Endothelial cell of umbilical vein (primary cell): Measurements from ENCODE around the gene ALDH5A1. TPM values are rescaled to one million over a fixed set of nuclear protein-coding genes. Genes with fewer than 3 reads are reported as not detected.

ENCODE experiments used
- BruUV-seq: library from RNA; stranded (reverse); fragments of 400-500 nt; replicated peaks from 2 replicates; lab custom pipeline; 2021; lab: Mats Ljungman, UMichigan
- CTCF ChIA-PET: fragments of 300-600, 350-600 bp; sonication (Branson Sonifier 250); formaldehyde crosslinking; loops from one replicate; lab custom pipeline; 2021; ENCODE audit warnings: antibody characterized with exemption, inconsistent platforms; lab: Charles Lee
- POLR2A ChIA-PET: fragments of 300-600, 350-600 bp; sonication (Branson Sonifier 250); formaldehyde crosslinking; loops from one replicate; lab custom pipeline; 2021; ENCODE audit warnings: antibody characterized with exemption, inconsistent platforms; lab: Charles Lee
- DNase-seq: peaks from one replicate; pipeline ENCODE4 v3.0.0-alpha.2; 2011; ENCODE audit warnings: low read depth, low spot score
- FAIRE-seq: peaks from 2 replicates; lab custom pipeline; 2011; peaks lifted over from hg19 to GRCh38; lab: Jason Lieb, UNC
- H2AFZ ChIP-seq: 2 replicates; pipeline ENCODE4 v1.6.0; 2012; ENCODE audit warnings: low read depth, low read length, control low read depth, inconsistent platforms
- H3K27ac ChIP-seq: 2 replicates; pipeline ENCODE4 v1.5.1; 2011; ENCODE audit warnings: low read depth, mild to moderate bottlenecking, control low read depth, low read length, moderate library complexity; ENCODE audit not compliant: insufficient read depth
- H3K27me3 ChIP-seq, 2 experiments: 2 replicates each; pipeline versions ENCODE4 v1.6.0 to v1.6.1; 2011; ENCODE audit warnings: low read length in 2 of 2, mixed read lengths in 1 of 2; ENCODE audit not compliant: control insufficient read depth in 2 of 2, insufficient read depth in 2 of 2
- H3K36me3 ChIP-seq, 2 experiments: 2 replicates in 1 of 2; 3 replicates in 1 of 2; pipeline ENCODE4 v1.5.1; 2011; ENCODE audit warnings: low read length in 2 of 2, mild to moderate bottlenecking in 1 of 2, moderate library complexity in 1 of 2; ENCODE audit not compliant: control insufficient read depth in 2 of 2, insufficient read depth in 2 of 2; ENCODE audit errors: extremely low read depth in 1 of 2
- H3K4me1 ChIP-seq: 3 replicates; pipeline ENCODE4 v1.5.1; 2011; ENCODE audit warnings: mild to moderate bottlenecking, low read length; ENCODE audit not compliant: control insufficient read depth, insufficient read depth; ENCODE audit errors: extremely low read depth
- H3K4me2 ChIP-seq: 2 replicates; pipeline ENCODE4 v1.6.1; 2011; ENCODE audit warnings: low read length, control low read depth, mixed read lengths; ENCODE audit not compliant: insufficient read depth
- H3K4me3 ChIP-seq, 3 experiments: fragments of 200-600 bp in 1 of 3; sonication (generic), shearing (Covaris generic) in 1 of 3; replicated peaks in 1 of 3; 2 replicates each; pipeline ENCODE4 v1.5.1; 2011 to 2016; ENCODE audit warnings: control low read depth in 3 of 3, low read length in 3 of 3, mild to moderate bottlenecking in 2 of 3, inconsistent platforms in 1 of 3, low read depth in 1 of 3, moderate library complexity in 1 of 3; ENCODE audit not compliant: insufficient read depth in 1 of 3
- H3K79me2 ChIP-seq: 2 replicates; pipeline ENCODE4 v1.6.0; 2012; ENCODE audit warnings: low read length, inconsistent platforms; ENCODE audit not compliant: control insufficient read depth, insufficient read depth
- H3K9ac ChIP-seq: replicated peaks from 2 replicates; pipeline ENCODE3; 2011; ENCODE audit warnings: low read length, control low read depth; ENCODE audit not compliant: insufficient read depth; ENCODE audit errors: extremely low read depth
- H3K9me1 ChIP-seq: replicated peaks from 3 replicates; pipeline ENCODE4 v1.6.0; 2011; ENCODE audit warnings: mild to moderate bottlenecking, low read length; ENCODE audit not compliant: control insufficient read depth, insufficient read depth; ENCODE audit errors: extremely low read depth
- H3K9me3 ChIP-seq: replicated peaks from 2 replicates; pipeline ENCODE4 v1.5.1; 2012; ENCODE audit warnings: low read length, inconsistent platforms; ENCODE audit not compliant: control insufficient read depth, insufficient read depth
- H4K20me1 ChIP-seq: replicated peaks from 2 replicates; pipeline ENCODE3; 2011; ENCODE audit warnings: mild to moderate bottlenecking, low read length; ENCODE audit not compliant: control insufficient read depth, insufficient read depth; ENCODE audit errors: extremely low read depth
- CTCF ChIP-seq, 2 donors: IDR thresholded peaks; 1 replicate in 1 of 2; 2 replicates in 1 of 2; pipeline ENCODE4 v1.5.1; 2011; ENCODE audit warnings: low read length in 2 of 2, mild to moderate bottlenecking in 2 of 2, moderate library complexity in 2 of 2, control low read depth in 1 of 2, inconsistent platforms in 1 of 2, low read depth in 1 of 2; ENCODE audit not compliant: insufficient read depth in 1 of 2; ENCODE audit errors: extremely low read depth in 1 of 2
- EZH2 ChIP-seq: IDR thresholded peaks from 2 replicates; pipeline ENCODE4 v1.6.1; 2012; ENCODE audit warnings: borderline replicate concordance, low read depth, mild to moderate bottlenecking, moderate library complexity, low read length, inconsistent platforms; ENCODE audit not compliant: severe bottlenecking
- FOS ChIP-seq: IDR thresholded peaks from 2 replicates; pipeline ENCODE4 v1.6.1; 2011; ENCODE audit warnings: mild to moderate bottlenecking, low read length, moderate library complexity, borderline replicate concordance; ENCODE audit not compliant: insufficient read depth
- GATA2 ChIP-seq: IDR thresholded peaks from 2 replicates; pipeline ENCODE4 v1.7.0; 2011; ENCODE audit warnings: low read depth, mild to moderate bottlenecking, moderate library complexity, mixed read lengths, low read length; ENCODE audit not compliant: insufficient read length, insufficient read depth
- JUN ChIP-seq: IDR thresholded peaks from 2 replicates; pipeline ENCODE4 v1.6.1; 2011; ENCODE audit warnings: borderline replicate concordance, low read depth; ENCODE audit not compliant: insufficient read length, insufficient read depth
- MAX ChIP-seq: IDR thresholded peaks from 2 replicates; pipeline ENCODE4 v1.6.1; 2011; ENCODE audit not compliant: insufficient read depth, insufficient read length
- MYC ChIP-seq: IDR thresholded peaks from one replicate; pipeline ENCODE4 v1.6.1; 2011; ENCODE audit warnings: mild to moderate bottlenecking, low read depth, low read length
- dilution Hi-C: fragments of 300-500 bp; cut with MboI; formaldehyde crosslinking; loops from one replicate; pipeline ENCODE4 v1.15.0; 2019; ENCODE audit warnings: low sequenced_read_pairs; ENCODE audit not compliant: extremely low pct_ligation_motif_present
- intact Hi-C: fragments of 100-400 bp; cut with micrococcal nuclease; formaldehyde crosslinking; loops from one replicate; pipeline ENCODE4 v1.10.0; 2022
- polyA plus RNA-seq, 4 experiments: library from polyadenylated mRNA; depleted of rRNA in 3 of 4; stranded (reverse) in 3 of 4; unstranded in 1 of 4; fragments of >200 nt; gene quantifications; 2 replicates each; pipeline versions ENCODE4 v1.2.1 to v1.2.3, GENCODE V29; 2011 to 2012; ENCODE audit warnings: missing spikeins in 1 of 4
- total RNA-seq: library from RNA; stranded (reverse); gene quantifications from 2 replicates; pipeline ENCODE4 v1.2.3, GENCODE V29; 2021

Gene ALDH5A1
- total and polyA plus RNA-seq, 2 donors (not counting 3 experiments of a cell fraction or from before 2014, with no cell fraction given), result 0.51 to 1.1 TPM

- intact Hi-C loops, result no loop called here
- Histone ChIP-seq H3K4me3 (no peak overlapping the region), H4K20me1 (no peaks in the 10 kb centered on the region), H3K27ac (no peak overlapping the region), H3K9me1 (no peaks in the 10 kb centered on the region), H3K36me3 (no peaks in the 10 kb centered on the region), H3K27me3 (no peaks in the 10 kb centered on the region), H3K4me1 (no peaks in the 10 kb centered on the region), H3K4me2 (no peak overlapping the region), H3K9ac (no peak overlapping the region), H2AFZ (no peak overlapping the region), H3K79me2 (no peaks in the 10 kb centered on the region), H3K9me3 (no peaks in the 10 kb centered on the region)
- dilution Hi-C loops, result no loop called here
- DNase-seq (no peak), FAIRE-seq (no peak)
- BruUV-seq, result no TSS peak
- ChIA-PET POLR2A (no interaction called here), CTCF (no interaction called here)
- TF ChIP-seq EZH2, result no peak
Observed at GRCh38 chr6:24445704-24446103, 49.1 kb upstream of the ALDH5A1 start.

- no peaks in the 10 kb centered on the region for H4K20me1 ChIP-seq
- no peaks in the 10 kb centered on the region for H3K9me1 ChIP-seq
- no TSS peak for BruUV-seq
- H3K79me2 ChIP-seq, result no peaks in the 10 kb centered on the region
- dilution Hi-C loops, result no loop called here
- no peak overlapping the region for H3K4me2 ChIP-seq
- TF ChIP-seq FOS (no peak), CTCF (IDR thresholded peaks at IDR 0.05; ENCODE audit: extremely low read depth in 1 of 2, insufficient read depth in 1 of 2, low read depth in 1 of 2, low read length in 2 of 2) (no peak), MYC (no peak), MAX (no peak), GATA2 (no peak), EZH2 (no peak), JUN (no peak)
- ChIA-PET CTCF (interaction anchor here (0.5 to 1.1 kb wide), 2 partner anchors 16 to 356 kb away, joined by 3 to 4 read pairs; no protein-coding TSS in a partner anchor), POLR2A (no interaction called here)
- H2AFZ ChIP-seq, result no peak overlapping the region
- H3K27ac ChIP-seq, result no peak overlapping the region
- H3K4me3 ChIP-seq, result no peak overlapping the region
- no peaks in the 10 kb centered on the region for H3K27me3 ChIP-seq
- no peaks in the 10 kb centered on the region for H3K9me3 ChIP-seq
- no peaks in the 10 kb centered on the region for H3K36me3 ChIP-seq
- no peak overlapping the region for H3K9ac ChIP-seq
- DNase-seq (no peak), FAIRE-seq (no peak)
- intact Hi-C loops, result no loop called here
- no peaks in the 10 kb centered on the region for H3K4me1 ChIP-seq
Observed at GRCh38 chr6:24446670-24447069, 48.1 kb upstream of the ALDH5A1 start.
